ENCODE measurements around the gene FGF3. TPM values are rescaled to one million over a fixed set of nuclear protein-coding genes. Genes with fewer than 3 reads are reported as not detected.

The FGF3 gene
- total RNA-seq, 1 donor from 2014 or later: not detected

GRCh38 chr11:69854713-69855112 is 35.5 kb upstream of the FGF3 start:
- peaks cover 17% of the 10 kb centered on the region for H3K27me3 ChIP-seq
- no peak for ATAC-seq
- TF ChIP-seq CTCF (IDR thresholded peaks at IDR 0.05): no peak
- H3K27ac ChIP-seq: no peak overlapping the region
- no peak for DNase-seq
- no peaks in the 10 kb centered on the region for H3K4me1 ChIP-seq
- H3K9me3 ChIP-seq: no peaks in the 10 kb centered on the region
- H3K36me3 ChIP-seq: no peaks in the 10 kb centered on the region
- intact Hi-C loops (cut with DNase I): no loop called here
- H3K4me3 ChIP-seq: no peak overlapping the region

GRCh38 chr11:69852056-69852455 is 32.8 kb upstream of the FGF3 start:
- DNase-seq (no peak), ATAC-seq (no peak)
- Histone ChIP-seq H3K27me3 (peaks cover 17% of the 10 kb centered on the region), H3K4me3 (no peak overlapping the region), H3K4me1 (no peaks in the 10 kb centered on the region), H3K27ac (no peak overlapping the region), H3K9me3 (no peaks in the 10 kb centered on the region), H3K36me3 (no peaks in the 10 kb centered on the region)
- TF ChIP-seq CTCF (IDR thresholded peaks at IDR 0.05): no peak
- intact Hi-C loops (cut with DNase I): no loop called here

- Histone ChIP-seq H3K36me3 (no peaks in the 10 kb centered on the region), H3K27ac (no peak overlapping the region), H3K9me3 (no peaks in the 10 kb centered on the region), H3K4me3 (no peak overlapping the region), H3K27me3 (peaks cover 11% of the 10 kb centered on the region), H3K4me1 (no peaks in the 10 kb centered on the region)
- intact Hi-C loops (cut with DNase I): no loop called here
- DNase-seq: no peak
- no peak for ATAC-seq
- no peak for TF ChIP-seq CTCF (IDR thresholded peaks at IDR 0.05)
Measured at GRCh38 chr11:69848201-69848600, 29.0 kb upstream of the FGF3 start.

- Histone ChIP-seq H3K36me3 (no peaks in the 10 kb centered on the region), H3K9me3 (no peaks in the 10 kb centered on the region), H3K27me3 (no peaks in the 10 kb centered on the region), H3K4me1 (no peaks in the 10 kb centered on the region), H3K27ac (no peak overlapping the region), H3K4me3 (no peak overlapping the region)
- intact Hi-C loops (cut with DNase I): no loop called here
- ATAC-seq (no peak), DNase-seq (no peak)
- TF ChIP-seq CTCF (IDR thresholded peaks at IDR 0.05): no peak
Measured at GRCh38 chr11:69844396-69844795, 25.2 kb upstream of the FGF3 start.

GRCh38 chr11:69843529-69843921 is 24.3 kb upstream of the FGF3 start:
- TF ChIP-seq CTCF (IDR thresholded peaks at IDR 0.05): no peak
- intact Hi-C loops (cut with DNase I): no loop called here
- Histone ChIP-seq H3K9me3 (no peaks in the 10 kb centered on the region), H3K27ac (no peak overlapping the region), H3K36me3 (no peaks in the 10 kb centered on the region), H3K27me3 (no peaks in the 10 kb centered on the region), H3K4me1 (no peaks in the 10 kb centered on the region), H3K4me3 (no peak overlapping the region)
- DNase-seq: no peak
- ATAC-seq: no peak

All from upper lobe of right lung (tissue), 1 donor.